Small intestine (tissue), 7 donors: ENCODE measurements around the gene CLTCL1. TPM values are rescaled to one million over a fixed set of nuclear protein-coding genes. Genes with fewer than 3 reads are reported as not detected.
"Not testable (repeated sequence)": the region's sequence is repeated elsewhere in the genome, so short reads cannot be mapped to it uniquely, and the experiment has no call there.

ENCODE experiments used
- DNase-seq, 2 donors: peaks; one replicate each; pipeline versions ENCODE4 v3.0.0 to v3.0.0-alpha.2; 2013
- FAIRE-seq: peaks from 2 replicates; lab custom pipeline; 2012; peaks lifted over from hg19 to GRCh38; lab: Jason Lieb, UNC
- H3K27ac ChIP-seq, 3 donors: one replicate each; pipeline ENCODE4 v1.5.1; 2013; ENCODE audit warnings: low read length in 2 of 3, mild to moderate bottlenecking in 2 of 3, control low read depth in 1 of 3, inconsistent platforms in 1 of 3, low read depth in 1 of 3, moderate library complexity in 1 of 3
- H3K27me3 ChIP-seq, 3 donors: one replicate each; pipeline ENCODE4 v1.6.1; 2013; ENCODE audit warnings: low read length in 3 of 3, inconsistent platforms in 1 of 3; ENCODE audit not compliant: control insufficient read depth in 3 of 3, insufficient read depth in 3 of 3
- H3K36me3 ChIP-seq, 3 donors: one replicate each; pipeline ENCODE4 v1.6.1; 2013; ENCODE audit warnings: low read length in 3 of 3, inconsistent platforms in 1 of 3, low read depth in 1 of 3, mild to moderate bottlenecking in 1 of 3, moderate library complexity in 1 of 3; ENCODE audit not compliant: control insufficient read depth in 3 of 3, insufficient read depth in 2 of 3
- H3K4me1 ChIP-seq, 3 donors: one replicate each; pipeline ENCODE4 v1.6.1; 2013; ENCODE audit warnings: low read length in 2 of 3, inconsistent platforms in 1 of 3, low read depth in 1 of 3, mild to moderate bottlenecking in 1 of 3, moderate library complexity in 1 of 3; ENCODE audit not compliant: control insufficient read depth in 3 of 3, insufficient read depth in 2 of 3
- H3K4me3 ChIP-seq, 3 donors: one replicate each; pipeline ENCODE4 v1.5.1; 2013; ENCODE audit warnings: low read length in 3 of 3, control low read depth in 1 of 3, inconsistent platforms in 1 of 3, low read depth in 1 of 3, mild to moderate bottlenecking in 1 of 3, moderate library complexity in 1 of 3
- H3K9me3 ChIP-seq, 2 donors: one replicate each; pipeline ENCODE4 v1.6.1; 2013; ENCODE audit warnings: low read depth in 1 of 2, low read length in 1 of 2; ENCODE audit not compliant: control insufficient read depth in 2 of 2, insufficient read depth in 1 of 2
- WGBS, 3 donors: extraction: QIAGEN DNeasy Blood & Tissue Kit; methylation state at CpG; one replicate each; pipeline ENCODE4 v1.1.7; 2013; 5-methylcytosine and 5-hydroxymethylcytosine counted together
- polyA plus RNA-seq, 4 donors: library from polyadenylated mRNA; stranded (reverse) in 3 of 4; unstranded in 1 of 4; fragments of 200-250 nt in 3 of 4; fragments of 120-200 nt in 1 of 4; gene quantifications; one replicate each; pipeline versions ENCODE4 v1.2.1 to v1.2.3, GENCODE V29; 2013
- donor health status: healthy with polysubstance abuse.
- donor health status: control.
- donor health status: control.
- donor health status: Bipolar disorder and iron deficiency.
- donor health status: healthy.

The CLTCL1 gene
- polyA plus RNA-seq, 4 donors: 0.67 to 1.5 (median 0.95) TPM

DNA sequence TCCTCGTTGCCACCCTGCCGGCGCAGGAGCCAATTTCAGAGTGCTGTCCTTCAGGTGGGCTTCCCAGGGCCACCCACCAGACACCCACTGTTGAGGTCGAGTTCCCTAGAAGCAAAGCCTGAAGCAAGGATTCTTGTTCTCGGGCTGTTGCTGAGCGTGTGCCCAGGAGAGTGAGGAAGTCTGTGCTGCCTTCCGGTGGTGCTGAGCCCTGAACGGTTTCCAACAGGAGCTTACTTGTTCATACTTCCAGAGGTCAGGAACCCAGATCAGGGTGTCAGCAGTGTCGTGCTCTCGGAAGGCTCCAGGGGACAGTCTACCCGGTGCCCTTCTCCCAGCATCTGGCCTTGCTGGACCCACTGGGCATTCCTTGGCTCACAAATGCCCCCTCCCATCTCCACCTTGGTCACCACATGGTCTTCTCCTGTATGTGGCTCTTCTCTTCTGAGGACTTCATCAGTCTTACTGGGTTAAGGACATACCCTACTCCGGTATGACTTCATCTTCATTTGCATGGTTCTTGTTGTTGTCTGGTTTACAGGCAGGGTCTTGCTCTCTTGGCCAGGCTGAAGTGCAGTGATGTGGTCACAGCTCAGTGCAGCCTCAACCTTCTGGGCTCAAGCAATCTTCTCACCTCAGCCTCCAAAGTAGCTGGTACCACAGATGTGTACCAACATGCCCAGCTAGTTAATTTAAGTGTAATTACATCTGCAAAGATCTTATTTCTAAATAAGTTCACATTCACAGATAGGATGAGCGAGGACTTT, 124.2 kb downstream of the CLTCL1 start:
- Histone ChIP-seq H3K27ac (no peak overlapping the region), H3K27me3 (peaks cover 0 to 46% (median 33%) of the 10 kb centered on the region in 3 donors), H3K36me3 (no peaks in the 10 kb centered on the region), H3K4me3 (no peak overlapping the region), H3K9me3 (peaks cover 0 to 12% of the 10 kb centered on the region in 2 donors), H3K4me1 (peaks cover under 1 to 18% (median 1%) of the 10 kb centered on the region in 3 donors)
- WGBS, 3 donors: 66 to 75% (median 70%) methylated on average over 13 of the region's 13 CpGs
- no peak for DNase-seq
- FAIRE-seq: no peak

DNA sequence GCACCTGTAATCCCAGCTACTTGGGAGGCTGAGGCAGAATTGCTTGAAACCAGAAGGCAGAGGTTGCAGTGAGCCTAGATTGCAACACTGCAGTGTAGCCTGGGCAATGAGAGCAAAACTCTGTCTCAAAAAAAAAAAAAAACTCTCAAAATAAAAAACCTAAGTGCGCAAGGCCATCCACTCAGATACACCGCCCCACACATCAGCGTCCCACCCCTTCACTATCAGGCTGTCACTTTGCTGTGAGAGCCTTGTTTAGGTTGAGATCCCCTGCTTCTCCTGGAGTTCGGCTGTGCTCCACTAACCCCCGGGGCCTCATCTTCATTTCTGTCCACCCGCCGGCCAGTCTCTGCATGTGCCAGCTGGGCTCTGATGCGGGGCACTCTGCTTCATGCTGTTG, 125.1 kb downstream of the CLTCL1 start:
- no peaks in the 10 kb centered on the region for H3K36me3 ChIP-seq
- peaks cover 0 to 12% of the 10 kb centered on the region in 2 donors for H3K9me3 ChIP-seq
- H3K27ac ChIP-seq: no peak overlapping the region
- FAIRE-seq: no peak
- H3K4me1 ChIP-seq: peaks cover 0 to 17% (median 0%) of the 10 kb centered on the region in 3 donors
- no peak for DNase-seq
- WGBS, 3 donors: 74 to 82% (median 77%) methylated on average over 8 of the region's 8 CpGs
- peaks cover 0 to 48% (median 33%) of the 10 kb centered on the region in 3 donors for H3K27me3 ChIP-seq
- no peak overlapping the region for H3K4me3 ChIP-seq

DNA sequence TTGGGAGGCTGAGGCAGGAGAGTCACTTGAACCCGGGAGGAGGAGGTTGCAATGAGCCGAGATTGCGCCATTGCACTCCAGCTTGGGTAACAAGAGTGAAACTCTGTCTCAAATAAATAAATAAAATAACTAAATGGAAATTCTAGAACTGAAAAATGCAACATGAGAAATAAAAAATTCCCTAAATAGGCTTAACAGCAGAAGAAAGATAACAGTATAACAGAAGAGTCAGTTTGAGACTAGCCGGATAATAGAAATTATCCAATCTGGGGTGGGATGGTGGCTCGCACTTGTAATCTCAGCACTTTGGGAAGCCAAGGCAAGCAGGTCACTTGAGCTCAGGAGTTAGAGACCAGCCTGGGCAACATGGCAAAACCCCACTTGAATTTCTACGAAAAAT, 127.1 kb downstream of the CLTCL1 start:
- Histone ChIP-seq H3K4me3 (no peak overlapping the region), H3K27me3 (peaks cover 0 to 35% (median 28%) of the 10 kb centered on the region in 3 donors), H3K36me3 (no peaks in the 10 kb centered on the region), H3K27ac (no peak overlapping the region), H3K4me1 (peaks cover 0 to 1% (median 0%) of the 10 kb centered on the region in 3 donors), H3K9me3 (peaks cover 0 to 12% of the 10 kb centered on the region in 2 donors)
- DNase-seq (no peak), FAIRE-seq (no peak)
- 97 to 98% (median 97%) methylated on average over 6 of the region's 6 CpGs for WGBS, 3 donors

DNA sequence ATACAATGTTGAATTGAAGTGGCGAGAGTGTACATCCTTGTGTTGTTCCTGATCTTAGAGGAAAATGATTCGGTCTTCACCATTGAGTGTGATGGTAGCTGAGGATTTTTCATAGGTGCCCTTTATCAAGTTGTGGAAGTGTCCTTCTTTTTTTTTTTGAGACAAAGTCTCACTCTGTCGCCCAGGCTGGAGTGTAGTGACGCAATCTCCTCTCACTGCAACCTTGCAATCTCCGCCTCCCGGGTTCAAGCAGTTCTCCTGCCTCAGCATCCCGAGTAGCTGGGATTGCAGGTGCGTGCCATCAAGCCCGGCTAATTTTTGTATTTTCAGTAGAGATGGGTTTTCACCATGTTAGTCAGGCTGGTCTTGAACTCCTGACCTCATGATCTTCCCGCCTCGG, 132.9 kb downstream of the CLTCL1 start:
- FAIRE-seq, H3K4me3 ChIP-seq, H3K36me3 ChIP-seq, H3K27ac ChIP-seq, H3K27me3 ChIP-seq, H3K4me1 ChIP-seq, H3K9me3 ChIP-seq, DNase-seq: not testable (repeated sequence)
- WGBS, 3 donors: 78 to 91% (median 89%) methylated on average over 11 of the region's 11 CpGs

DNA sequence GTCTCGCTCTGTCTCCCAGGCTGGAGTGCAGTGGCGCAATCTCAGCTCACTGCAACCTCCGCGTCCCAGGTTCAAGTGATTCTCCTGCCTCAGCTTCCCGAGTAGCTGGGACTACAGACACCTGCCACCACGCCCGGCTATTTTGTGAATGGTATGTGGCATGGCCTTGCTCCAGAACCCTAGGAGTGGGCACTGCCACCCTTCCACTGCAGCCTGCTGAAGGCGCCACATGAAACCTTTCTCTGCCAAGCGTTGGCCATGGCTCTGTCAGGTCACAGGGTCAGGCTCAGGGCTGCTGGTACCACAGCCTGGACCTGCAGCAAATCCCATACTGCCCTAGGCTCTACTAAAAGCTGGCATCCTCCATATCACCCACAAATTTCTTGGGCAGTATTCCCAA, 135.4 kb downstream of the CLTCL1 start:
- DNase-seq, FAIRE-seq: not testable (repeated sequence)

DNA sequence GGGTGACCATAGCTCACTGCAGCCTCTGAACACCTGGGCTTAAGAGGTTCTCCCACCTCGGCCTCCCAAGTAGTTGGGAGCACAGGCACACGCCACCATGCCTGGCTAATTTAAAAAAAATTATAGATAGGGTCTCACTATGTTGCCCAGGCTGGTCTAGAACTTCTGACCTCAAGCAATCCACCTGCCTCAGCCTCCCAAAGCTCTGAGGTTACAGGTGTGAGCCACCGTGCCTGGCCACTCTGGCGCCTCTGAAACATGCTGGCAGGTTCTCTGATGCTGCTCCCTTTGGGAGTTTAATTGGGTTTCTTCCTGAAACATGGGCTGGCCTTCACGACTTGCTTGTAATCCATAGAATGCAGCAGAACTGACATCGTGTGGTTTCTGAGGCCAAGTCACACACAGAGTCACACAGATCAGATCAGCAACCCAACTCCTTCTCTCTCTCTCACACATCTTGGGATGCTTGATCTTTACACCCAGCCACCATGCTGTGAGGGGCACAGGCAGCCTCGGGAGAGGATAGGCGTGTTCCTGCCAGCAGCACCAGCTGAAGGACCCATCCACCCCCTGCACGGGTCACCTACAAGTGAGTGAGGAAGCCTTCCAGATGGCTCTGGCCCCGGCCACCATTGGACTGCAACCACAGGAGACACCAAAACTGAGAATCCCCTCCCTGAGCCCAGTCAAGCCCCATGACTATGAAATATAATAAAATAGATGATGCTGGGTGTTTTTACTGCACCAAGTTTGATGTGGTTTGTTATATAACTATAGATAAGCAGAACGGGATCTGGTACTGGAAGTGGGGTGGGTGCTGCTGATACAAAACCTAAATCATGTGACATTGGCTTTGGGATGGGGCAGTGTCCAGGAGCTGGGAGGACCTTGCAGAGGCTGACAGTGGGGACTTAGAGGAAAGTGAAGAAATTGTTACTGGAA, 138.3 kb downstream of the CLTCL1 start:
- Histone ChIP-seq H3K27me3 (peaks cover 30 to 43% (median 37%) of the 10 kb centered on the region in 3 donors), H3K9me3 (peaks cover 0 to 6% of the 10 kb centered on the region in 2 donors), H3K4me1 (peaks cover 0 to 2% (median 0%) of the 10 kb centered on the region in 3 donors), H3K36me3 (no peaks in the 10 kb centered on the region), H3K27ac (no peak overlapping the region), H3K4me3 (no peak overlapping the region)
- DNase-seq: no peak
- no peak for FAIRE-seq
- 51 to 61% (median 53%) methylated on average over 11 of the region's 11 CpGs for WGBS, 3 donors

More for the DNA sequence above, 135.4 kb downstream of the CLTCL1 start:
- peaks cover 3 to 25% (median 21%) of the 10 kb centered on the region in 3 donors for H3K27me3 ChIP-seq
- H3K4me1 ChIP-seq, H3K9me3 ChIP-seq, H3K27ac ChIP-seq, H3K36me3 ChIP-seq, H3K4me3 ChIP-seq: not testable (repeated sequence)
- 65 to 83% (median 75%) methylated on average over 9 of the region's 9 CpGs for WGBS, 3 donors

DNA sequence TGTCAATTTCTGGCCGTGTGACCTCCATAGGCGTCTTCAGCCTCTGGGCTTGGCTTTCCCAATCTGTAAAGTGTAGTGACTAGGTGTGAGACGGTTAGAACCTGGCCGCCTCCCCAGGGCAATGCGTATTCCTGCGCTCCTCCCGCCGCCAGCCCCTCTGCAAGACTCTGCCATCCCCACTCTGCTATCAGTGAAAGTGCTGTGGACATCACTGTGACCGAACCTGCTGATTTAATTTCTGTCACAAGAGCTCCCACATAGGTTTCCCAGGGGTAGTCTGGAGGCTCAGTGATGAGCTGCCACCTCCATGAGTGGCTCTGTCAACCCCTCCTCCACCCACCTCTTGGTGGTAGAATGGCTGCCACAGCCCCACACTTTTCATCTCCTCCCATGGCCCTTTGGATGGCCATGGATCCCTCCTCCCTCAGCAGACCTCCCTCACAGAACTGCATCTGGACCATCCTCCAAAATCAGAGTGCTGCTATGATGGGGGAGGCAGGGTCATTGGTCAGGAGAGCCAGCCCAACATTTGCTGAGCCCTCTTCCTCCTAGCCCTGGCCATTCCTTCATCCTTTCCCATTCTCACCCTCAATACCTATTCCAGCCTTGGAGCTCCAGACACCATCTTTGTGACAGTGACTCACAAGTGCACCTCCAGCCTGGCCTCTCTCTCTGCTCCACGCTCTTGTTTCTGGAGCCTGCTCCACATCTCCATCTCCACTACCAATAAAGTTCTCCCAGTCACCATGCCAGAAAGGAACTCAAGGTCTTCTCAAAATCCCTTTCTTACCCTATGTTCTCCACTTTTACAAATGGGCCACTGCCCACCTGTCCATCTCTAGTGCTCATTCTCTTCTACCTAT, 140.0 kb downstream of the CLTCL1 start:
- peaks cover 37 to 60% (median 42%) of the 10 kb centered on the region in 3 donors for H3K27me3 ChIP-seq

More for the DNA sequence above, 140.0 kb downstream of the CLTCL1 start:
- DNase-seq (no peak), FAIRE-seq (no peak)
- 51 to 62% (median 52%) methylated on average over 10 of the region's 10 CpGs for WGBS, 3 donors
- no peaks in the 10 kb centered on the region for H3K36me3 ChIP-seq
- no peak overlapping the region for H3K4me3 ChIP-seq
- H3K4me1 ChIP-seq: peaks cover 0 to 2% (median 0%) of the 10 kb centered on the region in 3 donors
- H3K27ac ChIP-seq: no peak overlapping the region
- peaks cover 0 to 6% of the 10 kb centered on the region in 2 donors for H3K9me3 ChIP-seq
